Stimulated activated effector memory CD8-positive, alpha-beta T cell treated with anti-CD3 and anti-CD28 coated beads, Interleukin-12 subunit alpha, Interleukin-12 subunit beta, amount 100 ng/mL, for 72 hours (primary cell): ENCODE results near the gene IL1B.

ENCODE experiments used
- ATAC-seq: fragments of 150-1000 bp; cut with Tn5 transposase; 2 replicates; pipeline ENCODE4 v1.10.0; 2021
- DNase-seq, 2 donors: peaks; one replicate each; pipeline ENCODE4 v3.0.0; 2021 to 2022; ENCODE audit warnings: low spot score in 2 of 2
- H3K27ac Mint-ChIP-seq: one replicate; pipeline ENCODE4 v1.8.0; 2022; ENCODE audit warnings: mild to moderate bottlenecking, mixed read lengths
- H3K36me3 Mint-ChIP-seq: one replicate; pipeline ENCODE4 v1.8.0; 2022; ENCODE audit warnings: mild to moderate bottlenecking, mixed read lengths
- H3K4me1 Mint-ChIP-seq: one replicate; pipeline ENCODE4 v1.8.0; 2022; ENCODE audit warnings: mixed read lengths
- H3K4me3 Mint-ChIP-seq: one replicate; pipeline ENCODE4 v1.8.0; 2022; ENCODE audit warnings: mild to moderate bottlenecking, mixed read lengths
- H3K9me3 Mint-ChIP-seq: one replicate; pipeline ENCODE4 v1.8.0; 2022; ENCODE audit warnings: mixed read lengths

IL1B gene

GRCh38 chr2:112827009-112827408, 9.6 kb downstream of the IL1B start:
- DNase-seq: no peak
- Mint-ChIP-seq H3K9me3 (no peaks in the 10 kb centered on the region), H3K36me3 (no peaks in the 10 kb centered on the region), H3K4me1 (peaks cover 20% of the 10 kb centered on the region), H3K4me3 (no peak overlapping the region), H3K27ac (no peak overlapping the region)
- no peak for ATAC-seq

GRCh38 chr2:112825706-112826105, 10.9 kb downstream of the IL1B start:
- H3K27ac Mint-ChIP-seq: no peak overlapping the region
- no peak overlapping the region for H3K4me3 Mint-ChIP-seq
- H3K4me1 Mint-ChIP-seq: peaks cover 30% of the 10 kb centered on the region
- ATAC-seq (no peak), DNase-seq (no peak)
- H3K36me3 Mint-ChIP-seq: no peaks in the 10 kb centered on the region
- no peaks in the 10 kb centered on the region for H3K9me3 Mint-ChIP-seq

- no peak for DNase-seq
- H3K4me3 Mint-ChIP-seq: no peak overlapping the region
- H3K36me3 Mint-ChIP-seq: no peaks in the 10 kb centered on the region
- no peak for ATAC-seq
- no peaks in the 10 kb centered on the region for H3K9me3 Mint-ChIP-seq
- no peak overlapping the region for H3K27ac Mint-ChIP-seq
- peaks cover 30% of the 10 kb centered on the region for H3K4me1 Mint-ChIP-seq
These were observed 11.9 kb downstream of the IL1B start for GRCh38 chr2:112824694-112825085.

- peak; percentile 76 for ATAC-seq
- Mint-ChIP-seq H3K9me3 (no peaks in the 10 kb centered on the region), H3K36me3 (no peaks in the 10 kb centered on the region), H3K27ac (peak overlapping the region; percentile 52), H3K4me3 (peak overlapping the region; percentile 11), H3K4me1 (peaks cover 23% of the 10 kb centered on the region)
- peak in 1 of 2 donors; percentile 66 for DNase-seq
These were observed 14.9 kb downstream of the IL1B start for GRCh38 chr2:112821682-112822081.

GRCh38 chr2:112821142-112821541, 15.4 kb downstream of the IL1B start:
- DNase-seq: peak in 1 of 2 donors; percentile 65

GRCh38 chr2:112820343-112820742, 16.2 kb downstream of the IL1B start:
- no peak for ATAC-seq
- Mint-ChIP-seq H3K27ac (no peak overlapping the region), H3K9me3 (no peaks in the 10 kb centered on the region), H3K4me1 (peaks cover 23% of the 10 kb centered on the region), H3K4me3 (no peak overlapping the region), H3K36me3 (no peaks in the 10 kb centered on the region)
- DNase-seq: no peak

More at GRCh38 chr2:112821142-112821541, 15.4 kb downstream of the IL1B start:
- H3K4me1 Mint-ChIP-seq: peaks cover 23% of the 10 kb centered on the region
- ATAC-seq: peak; percentile 97
- H3K4me3 Mint-ChIP-seq: peak overlapping the region; percentile 11
- peak overlapping the region; percentile 52 for H3K27ac Mint-ChIP-seq
- no peaks in the 10 kb centered on the region for H3K36me3 Mint-ChIP-seq
- no peaks in the 10 kb centered on the region for H3K9me3 Mint-ChIP-seq

- peaks cover 23% of the 10 kb centered on the region for H3K4me1 Mint-ChIP-seq
- H3K4me3 Mint-ChIP-seq: no peak overlapping the region
- no peaks in the 10 kb centered on the region for H3K9me3 Mint-ChIP-seq
- no peak overlapping the region for H3K27ac Mint-ChIP-seq
- no peaks in the 10 kb centered on the region for H3K36me3 Mint-ChIP-seq
- no peak for DNase-seq
- ATAC-seq: no peak
These were observed 17.5 kb downstream of the IL1B start for GRCh38 chr2:112819081-112819480.

- no peaks in the 10 kb centered on the region for H3K9me3 Mint-ChIP-seq
- H3K4me3 Mint-ChIP-seq: no peak overlapping the region
- H3K4me1 Mint-ChIP-seq: peaks cover 22% of the 10 kb centered on the region
- DNase-seq (no peak), ATAC-seq (no peak)
- no peak overlapping the region for H3K27ac Mint-ChIP-seq
- no peaks in the 10 kb centered on the region for H3K36me3 Mint-ChIP-seq
These were observed 18.3 kb downstream of the IL1B start for GRCh38 chr2:112818094-112818902.

- H3K27ac Mint-ChIP-seq: no peak overlapping the region
- no peak for DNase-seq
- no peaks in the 10 kb centered on the region for H3K36me3 Mint-ChIP-seq
- H3K4me1 Mint-ChIP-seq: peaks cover 24% of the 10 kb centered on the region
- no peak overlapping the region for H3K4me3 Mint-ChIP-seq
- ATAC-seq: no peak
- H3K9me3 Mint-ChIP-seq: no peaks in the 10 kb centered on the region
These were observed 19.4 kb downstream of the IL1B start for GRCh38 chr2:112817082-112817689.

- Mint-ChIP-seq H3K4me1 (peaks cover 24% of the 10 kb centered on the region), H3K36me3 (no peaks in the 10 kb centered on the region), H3K27ac (no peak overlapping the region), H3K9me3 (no peaks in the 10 kb centered on the region), H3K4me3 (no peak overlapping the region)
- DNase-seq (no peak), ATAC-seq (no peak)
These were observed 22.3 kb downstream of the IL1B start for GRCh38 chr2:112814278-112814677.

GRCh38 chr2:112813280-112813966, 23.2 kb downstream of the IL1B start:
- no peaks in the 10 kb centered on the region for H3K9me3 Mint-ChIP-seq
- no peak for DNase-seq
- H3K4me3 Mint-ChIP-seq: no peak overlapping the region
- no peak overlapping the region for H3K27ac Mint-ChIP-seq
- no peak for ATAC-seq
- H3K36me3 Mint-ChIP-seq: no peaks in the 10 kb centered on the region
- H3K4me1 Mint-ChIP-seq: peaks cover 24% of the 10 kb centered on the region

- H3K27ac Mint-ChIP-seq: peak overlapping the region; percentile 59
- no peaks in the 10 kb centered on the region for H3K36me3 Mint-ChIP-seq
- peak; percentile 13 for ATAC-seq
- H3K4me3 Mint-ChIP-seq: no peak overlapping the region
- DNase-seq: no peak
- peaks cover 24% of the 10 kb centered on the region for H3K4me1 Mint-ChIP-seq
- H3K9me3 Mint-ChIP-seq: peaks cover 3% of the 10 kb centered on the region
These were observed 24.0 kb downstream of the IL1B start for GRCh38 chr2:112812318-112813267.

- DNase-seq (no peak), ATAC-seq (peak; percentile 65)
- Mint-ChIP-seq H3K36me3 (no peaks in the 10 kb centered on the region), H3K4me3 (no peak overlapping the region), H3K4me1 (peaks cover 25% of the 10 kb centered on the region), H3K27ac (peak overlapping the region; percentile 59), H3K9me3 (peaks cover 9% of the 10 kb centered on the region)
These were observed 24.7 kb downstream of the IL1B start for GRCh38 chr2:112811841-112812306.

- H3K9me3 Mint-ChIP-seq: peaks cover 12% of the 10 kb centered on the region
- no peak overlapping the region for H3K4me3 Mint-ChIP-seq
- H3K4me1 Mint-ChIP-seq: peaks cover 30% of the 10 kb centered on the region
- no peaks in the 10 kb centered on the region for H3K36me3 Mint-ChIP-seq
- DNase-seq: no peak
- ATAC-seq: no peak
- H3K27ac Mint-ChIP-seq: peak overlapping the region; percentile 59
These were observed 25.2 kb downstream of the IL1B start for GRCh38 chr2:112811276-112811831.
